ENCODE data around the gene CCR8.

The CCR8 gene

GRCh38 chr3:39322936-39323335 lies 6.6 kb upstream of the CCR8 start:
- ChIA-PET CTCF (no interaction called here), POLR2A (ENCODE audit: low non-redundant PET) (no interaction called here)
- H3K27ac ChIP-seq, result no peak overlapping the region
- TF ChIP-seq CTCF (conservative IDR thresholded peaks at IDR 0.05; ENCODE audit: low read depth), result no peak
- no peak for DNase-seq (ENCODE audit: low spot score)

GRCh38 chr3:39323494-39323893 lies 6.0 kb upstream of the CCR8 start:
- no peak overlapping the region for H3K27ac ChIP-seq
- CTCF ChIA-PET, result no interaction called here
- TF ChIP-seq CTCF (conservative IDR thresholded peaks at IDR 0.05; ENCODE audit: low read depth), result no peak
- POLR2A ChIA-PET (ENCODE audit: low non-redundant PET), result no interaction called here
- no peak for DNase-seq (ENCODE audit: low spot score)

GRCh38 chr3:39325236-39325635 lies 4.3 kb upstream of the CCR8 start:
- no peak overlapping the region for H3K27ac ChIP-seq
- no peak for TF ChIP-seq CTCF (conservative IDR thresholded peaks at IDR 0.05; ENCODE audit: low read depth)
- ChIA-PET CTCF (no interaction called here), POLR2A (ENCODE audit: low non-redundant PET) (no interaction called here)
- DNase-seq (ENCODE audit: low spot score), result no peak

GRCh38 chr3:39327053-39327745 lies 2.3 kb upstream of the CCR8 start:
- H3K27ac ChIP-seq, result no peak overlapping the region
- POLR2A ChIA-PET (ENCODE audit: low non-redundant PET), result no interaction called here
- TF ChIP-seq CTCF (conservative IDR thresholded peaks at IDR 0.05; ENCODE audit: low read depth), result no peak
- CTCF ChIA-PET, result no interaction called here
- no peak for DNase-seq (ENCODE audit: low spot score)

- ChIA-PET CTCF (interaction anchor here (0.5 kb wide), 1 partner anchor 57 kb away, joined by 3 read pairs; no protein-coding TSS in a partner anchor), POLR2A (ENCODE audit: low non-redundant PET) (no interaction called here)
- DNase-seq (ENCODE audit: low spot score), result no peak
- TF ChIP-seq CTCF (conservative IDR thresholded peaks at IDR 0.05; ENCODE audit: low read depth), result no peak
- no peak overlapping the region for H3K27ac ChIP-seq
These were observed 1.7 kb upstream of the CCR8 start for GRCh38 chr3:39327746-39328349.

GRCh38 chr3:39330824-39331223 lies 1.3 kb downstream of the CCR8 start:
- POLR2A ChIA-PET (ENCODE audit: low non-redundant PET), result no interaction called here
- CTCF ChIA-PET, result no interaction called here
- TF ChIP-seq CTCF (conservative IDR thresholded peaks at IDR 0.05; ENCODE audit: low read depth), result no peak
- no peak for DNase-seq (ENCODE audit: low spot score)
- no peak overlapping the region for H3K27ac ChIP-seq

Measured in RWPE1 (cell line).